Activated T-cell treated with anti-CD3 and anti-CD28 coated beads for 4 hours (primary cell): ENCODE data around the gene BANF2.
"Not testable (repeated sequence)": the region's sequence is repeated elsewhere in the genome, so short reads cannot be mapped to it uniquely, and the experiment has no call there.

Source experiments
- DNase-seq: peaks from one replicate; pipeline ENCODE4 v3.0.0-alpha.2; 2020

BANF2 gene

GRCh38 chr20:17742731-17743130 lies 43.0 kb downstream of the BANF2 start:
- DNase-seq: no peak

- no peak for DNase-seq
Measured at GRCh38 chr20:17743677-17744076, 43.9 kb downstream of the BANF2 start.

- no peak for DNase-seq
Measured at GRCh38 chr20:17747431-17747846, 47.7 kb downstream of the BANF2 start.

DNA sequence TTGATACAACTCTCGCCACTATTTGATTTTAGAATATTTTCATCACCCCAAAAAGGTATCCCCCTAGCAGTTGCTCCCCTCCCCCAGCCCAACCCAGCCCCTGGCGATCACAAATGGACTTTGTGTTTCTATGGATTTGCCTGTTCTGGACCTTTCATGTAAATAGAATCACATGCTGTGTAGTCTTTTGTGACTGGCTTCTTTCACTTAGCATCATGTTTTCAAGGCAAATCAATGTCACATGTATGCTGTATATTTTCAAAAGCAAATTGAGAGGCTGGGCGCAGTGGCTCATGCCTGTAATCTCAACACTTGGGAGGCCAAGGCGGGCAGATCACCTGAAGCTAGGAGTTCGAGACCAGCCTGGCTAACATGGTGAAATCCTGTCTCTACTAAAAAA lies 48.5 kb downstream of the BANF2 start:
- no peak for DNase-seq

DNA sequence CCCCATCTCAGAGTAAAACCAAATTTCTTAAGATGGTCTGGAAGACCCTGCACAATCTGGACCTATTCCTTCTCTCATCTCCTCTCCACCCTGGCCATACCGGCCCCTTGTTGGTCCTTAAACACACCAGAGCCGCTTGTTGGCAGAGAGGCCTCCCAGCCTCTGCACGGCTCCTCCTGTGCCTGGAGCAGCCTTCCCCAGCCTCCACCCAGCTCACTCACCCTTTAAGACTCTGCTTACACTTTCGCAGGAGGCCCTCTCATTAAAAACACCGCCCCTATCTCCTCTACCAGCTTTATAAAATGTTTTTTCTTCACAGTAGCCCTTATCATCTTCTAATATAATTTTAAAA lies 49.8 kb downstream of the BANF2 start:
- no peak for DNase-seq

DNA sequence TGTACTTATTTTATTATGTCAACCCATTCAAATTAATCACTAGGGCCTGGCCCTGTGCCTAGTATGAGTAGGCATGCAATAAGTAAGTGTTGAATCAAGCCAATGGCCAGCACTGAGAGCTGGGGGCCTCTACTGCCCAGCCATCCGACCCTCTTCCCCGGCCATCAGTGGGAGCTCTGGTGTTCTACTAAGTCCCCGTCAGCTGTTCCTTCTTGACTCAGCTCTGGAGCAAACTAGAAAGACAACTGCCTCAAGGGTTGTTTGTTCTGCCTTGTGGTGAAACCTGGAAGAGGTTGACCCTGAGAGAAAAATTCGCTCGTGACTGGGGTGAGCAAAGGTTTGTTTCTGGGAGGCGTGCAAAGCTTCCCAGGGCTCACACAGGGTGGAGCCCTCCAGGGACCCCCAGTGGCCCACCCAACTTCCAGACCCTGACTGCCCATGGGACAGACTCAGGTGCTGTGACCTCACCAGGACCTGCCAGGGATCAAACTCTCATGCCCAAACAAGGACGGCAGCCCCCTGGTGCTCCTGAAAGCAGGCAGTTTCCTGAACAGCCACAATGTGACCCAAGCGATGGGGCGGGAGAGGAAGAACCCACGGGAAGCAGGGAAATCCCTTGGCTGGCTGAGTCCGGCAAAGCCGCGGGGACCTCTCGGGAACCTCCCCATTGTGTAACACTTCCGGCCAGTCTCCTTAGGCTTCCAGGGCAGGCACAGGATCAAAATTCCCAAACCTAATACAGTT lies 50.4 kb downstream of the BANF2 start:
- DNase-seq: no peak

- DNase-seq: no peak
Measured at GRCh38 chr20:17750722-17751045, 50.9 kb downstream of the BANF2 start.

- DNase-seq: no peak
Measured at GRCh38 chr20:17751640-17752039, 51.9 kb downstream of the BANF2 start.

DNA sequence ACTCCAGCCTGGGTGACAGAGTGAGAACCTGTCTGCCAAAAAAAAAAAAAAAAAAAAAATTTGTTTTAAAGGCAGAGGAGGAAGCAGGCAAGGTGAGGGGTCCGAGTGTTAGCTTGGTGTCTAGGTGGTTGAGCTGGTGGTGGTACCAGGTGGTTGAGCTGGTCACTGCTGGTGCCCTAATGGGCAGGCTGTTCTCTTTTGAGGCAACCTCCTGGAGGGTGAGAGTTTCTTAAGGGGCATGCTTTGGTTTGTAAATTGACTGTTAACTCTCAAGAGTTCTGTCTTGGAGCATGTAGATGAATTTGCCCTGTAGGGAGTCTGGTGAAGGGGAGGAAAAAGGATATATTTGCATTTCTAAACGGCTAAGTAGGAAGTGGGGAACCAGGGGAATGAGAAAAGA lies 52.7 kb downstream of the BANF2 start:
- DNase-seq: no peak

DNA sequence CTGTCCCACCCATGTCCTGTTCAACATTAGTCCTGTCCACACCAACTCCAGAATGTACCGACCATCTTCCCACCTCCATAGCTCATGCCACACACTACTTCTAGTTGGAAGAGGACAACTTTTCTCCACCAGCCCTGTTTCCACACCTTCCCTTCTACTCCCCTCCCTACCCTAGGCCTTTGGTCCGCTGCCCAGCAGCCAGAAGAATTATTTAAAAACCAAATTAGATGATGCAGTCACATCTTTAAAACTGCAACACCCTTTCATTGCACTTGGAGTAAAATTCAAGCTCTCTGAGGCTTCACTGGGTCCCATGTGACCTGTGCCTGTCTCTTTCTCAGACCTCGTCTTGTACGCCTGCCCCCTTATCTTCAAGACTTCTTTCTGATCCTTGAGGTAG lies 53.8 kb downstream of the BANF2 start:
- DNase-seq: no peak

DNA sequence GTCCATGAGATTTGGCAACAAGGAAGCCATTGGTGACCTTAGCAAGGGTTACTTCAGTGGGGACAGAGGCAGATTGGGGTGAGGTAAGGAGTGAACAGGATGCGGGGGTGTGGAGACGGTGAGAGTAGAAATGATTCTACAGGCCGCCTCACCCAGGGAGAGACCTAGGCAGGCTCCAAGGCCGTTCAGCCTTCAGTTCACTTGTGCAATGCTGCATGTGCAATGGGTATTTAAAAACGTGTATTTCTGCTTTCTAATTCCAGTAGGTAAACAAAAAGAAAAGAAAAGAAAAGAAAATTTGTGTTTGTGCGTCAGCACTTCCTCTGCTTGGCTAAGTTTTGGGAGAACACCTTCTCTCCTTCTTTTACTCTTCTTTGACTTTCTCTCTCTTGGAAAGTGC lies 56.8 kb downstream of the BANF2 start:
- DNase-seq: no peak

GRCh38 chr20:17757496-17757895 lies 57.7 kb downstream of the BANF2 start:
- no peak for DNase-seq

GRCh38 chr20:17758010-17758409 lies 58.2 kb downstream of the BANF2 start:
- no peak for DNase-seq

- DNase-seq: no peak
Measured at GRCh38 chr20:17758512-17758911, 58.7 kb downstream of the BANF2 start.

DNA sequence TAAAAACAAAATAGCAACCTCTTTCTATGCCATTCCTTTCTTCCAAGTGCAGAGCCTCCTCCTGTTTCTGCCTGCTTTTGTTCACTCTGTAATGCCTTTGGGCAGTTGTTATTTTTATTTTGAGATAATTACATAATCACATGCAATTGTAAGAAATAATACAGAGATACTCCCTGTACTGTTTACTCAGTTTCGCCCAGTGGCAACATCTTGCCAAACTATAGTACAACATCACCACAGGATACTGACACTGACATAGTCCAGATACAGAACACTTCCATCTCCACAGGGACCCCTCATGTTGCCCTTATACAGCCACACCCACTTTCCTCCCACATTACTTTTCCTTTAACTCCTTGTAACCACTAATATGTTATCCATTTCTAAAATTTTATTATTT lies 59.7 kb downstream of the BANF2 start:
- no peak for DNase-seq

DNA sequence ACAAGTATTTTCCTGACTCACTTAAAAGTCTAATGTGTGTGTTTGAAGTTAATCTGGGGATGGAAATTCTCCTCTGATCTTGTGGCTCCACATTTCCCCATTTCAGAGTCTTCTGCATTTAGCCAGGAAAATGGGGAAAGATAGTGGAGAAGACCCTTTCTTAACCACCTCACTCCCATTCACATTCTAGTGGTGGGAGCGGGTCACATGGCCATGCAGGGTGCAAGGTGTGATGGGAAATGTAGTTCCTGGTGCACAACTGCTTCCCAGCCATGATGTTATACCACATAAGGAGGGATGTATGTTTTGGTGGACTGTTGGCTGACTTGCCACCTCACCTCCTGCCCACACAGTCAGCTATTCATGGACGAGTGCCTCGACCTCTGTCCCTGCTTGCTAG lies 61.8 kb downstream of the BANF2 start:
- no peak for DNase-seq

DNA sequence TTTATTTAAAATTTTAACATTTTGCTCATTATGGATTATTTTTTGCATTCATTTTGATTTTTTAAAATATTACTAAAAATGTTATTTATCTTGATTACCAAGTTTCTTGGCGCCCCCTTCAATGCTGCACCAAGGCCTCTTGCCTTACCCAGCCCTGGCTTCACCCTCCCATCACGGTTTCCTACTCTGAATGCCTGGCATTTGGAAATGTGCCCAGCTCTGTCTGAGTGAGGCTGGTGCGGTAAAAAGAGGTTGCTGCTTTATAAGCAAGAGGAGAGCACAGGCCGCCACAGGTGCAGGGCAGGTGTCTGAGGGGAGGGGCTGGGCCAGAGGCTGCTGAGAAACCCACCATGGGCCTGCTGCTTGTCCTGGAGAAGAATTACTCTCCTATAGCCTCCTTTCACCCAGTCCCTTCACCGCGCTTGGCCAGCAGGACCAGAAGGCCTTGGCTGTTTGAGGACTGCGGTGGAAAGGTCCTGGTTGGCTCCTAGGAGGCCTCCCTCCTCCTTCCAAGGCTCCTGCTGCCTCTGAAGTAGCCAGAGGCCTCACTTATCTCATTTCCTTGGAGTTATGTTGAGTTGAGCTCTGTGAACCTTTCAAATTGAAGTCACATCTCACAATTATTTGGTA lies 62.6 kb downstream of the BANF2 start:
- no peak for DNase-seq

DNA sequence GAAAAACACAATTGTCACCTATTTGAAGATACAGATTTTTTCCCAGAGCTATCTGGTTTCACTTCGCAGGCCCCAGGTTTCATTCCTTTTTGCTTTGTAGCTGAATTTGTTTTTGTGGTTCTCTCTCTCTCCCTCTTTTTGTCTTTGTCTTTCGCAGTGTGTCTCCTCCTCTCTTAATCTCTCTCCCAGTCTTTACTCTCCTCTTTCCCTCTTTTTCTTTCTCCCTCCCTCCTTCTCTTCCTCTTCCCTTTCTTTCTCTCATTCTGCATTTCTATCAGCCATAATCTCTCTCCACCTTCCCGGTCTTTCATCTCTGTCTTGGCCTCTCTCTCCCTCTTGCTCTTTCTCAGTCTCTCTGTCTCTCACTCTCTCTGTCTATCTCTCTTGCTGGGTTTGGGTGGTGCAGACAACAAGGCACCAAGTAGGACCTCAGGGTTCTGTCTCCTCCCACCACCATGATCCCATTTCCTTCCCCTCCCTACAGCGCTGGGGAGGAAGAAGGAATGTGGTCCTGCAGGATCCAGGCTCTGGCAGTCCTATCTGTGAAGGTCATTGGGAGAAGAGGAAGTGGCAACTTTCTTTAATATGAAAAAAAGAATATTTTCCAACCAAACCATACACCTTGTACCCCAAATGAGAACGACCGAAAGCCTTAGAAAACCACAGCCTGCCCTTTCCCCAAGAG lies 63.2 kb downstream of the BANF2 start:
- DNase-seq: no peak

DNA sequence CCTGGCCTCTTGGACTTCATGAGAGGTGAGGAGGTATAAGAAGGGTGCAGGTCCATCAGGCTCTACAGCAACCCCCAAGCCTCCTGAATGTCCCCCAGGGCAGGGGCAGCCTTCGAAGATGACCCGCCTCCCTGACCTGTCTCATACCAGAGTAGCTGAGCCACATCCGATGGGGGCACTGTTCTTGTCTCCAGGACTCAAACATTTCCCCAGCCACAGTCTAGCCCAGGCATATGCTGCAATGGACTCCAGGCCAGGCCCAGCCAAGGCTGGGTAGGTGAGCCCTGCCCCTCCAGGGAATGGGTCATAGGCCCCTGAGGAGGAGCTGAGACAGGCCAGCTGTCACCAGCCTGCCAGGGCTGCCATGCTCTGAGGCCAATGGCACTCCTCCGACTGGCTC lies 65.3 kb downstream of the BANF2 start:
- no peak for DNase-seq

DNA sequence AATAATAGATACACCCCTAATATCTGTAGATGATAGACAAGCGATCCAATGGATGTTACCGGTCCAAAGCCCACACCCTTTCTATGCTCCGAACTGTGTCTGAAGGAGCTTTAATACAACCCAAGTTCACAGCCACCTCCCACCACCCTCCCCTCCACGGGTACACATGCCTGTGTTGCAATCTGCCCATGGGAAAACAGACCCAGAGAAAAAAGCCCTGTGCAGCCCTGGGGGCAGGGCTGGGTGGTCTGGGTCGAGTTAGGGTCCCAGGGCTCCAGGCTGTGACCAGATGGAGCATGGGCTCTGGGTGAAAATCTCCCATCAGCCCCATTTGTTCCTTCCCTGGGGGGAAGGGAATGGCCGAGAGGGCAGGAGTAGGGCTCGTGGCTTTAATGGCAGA lies 65.8 kb downstream of the BANF2 start:
- no peak for DNase-seq

DNA sequence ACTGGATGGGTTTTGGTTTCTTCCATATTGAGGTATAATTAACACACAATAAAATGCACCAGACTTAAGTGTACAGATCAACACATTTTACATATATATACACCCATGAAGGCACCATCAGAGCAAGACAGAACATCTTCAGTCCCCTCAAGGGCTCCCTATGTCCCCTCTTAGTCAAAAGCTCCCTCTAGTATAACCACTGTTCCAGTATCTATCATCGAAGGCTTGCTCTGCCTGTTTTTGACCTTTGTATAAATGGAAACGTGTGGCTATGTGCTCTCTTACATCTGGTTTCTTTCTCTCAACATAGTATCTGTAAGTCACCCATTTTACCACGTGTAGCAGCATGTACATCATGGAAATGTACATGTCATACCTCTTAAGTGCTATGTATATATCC lies 66.5 kb downstream of the BANF2 start:
- no peak for DNase-seq

DNA sequence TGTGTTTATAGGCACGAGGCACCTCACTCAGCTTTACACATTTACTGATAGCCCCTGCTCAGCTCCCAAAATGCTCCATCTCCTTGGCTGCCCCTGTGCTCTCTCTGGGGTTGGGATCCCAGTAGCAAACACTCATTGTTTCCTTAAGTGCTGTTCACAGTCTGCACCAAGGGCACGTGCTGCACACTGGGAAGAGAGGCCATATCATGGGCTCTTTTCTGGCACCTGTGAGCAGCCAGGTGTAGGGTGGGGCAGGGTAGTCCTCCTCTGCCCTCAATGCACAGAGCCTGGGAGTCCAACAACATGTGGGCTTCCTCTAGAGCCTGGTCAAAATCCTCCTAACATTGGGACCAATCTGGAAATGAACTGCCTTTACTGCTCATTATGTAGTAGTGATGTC lies 67.9 kb downstream of the BANF2 start:
- DNase-seq: no peak

DNA sequence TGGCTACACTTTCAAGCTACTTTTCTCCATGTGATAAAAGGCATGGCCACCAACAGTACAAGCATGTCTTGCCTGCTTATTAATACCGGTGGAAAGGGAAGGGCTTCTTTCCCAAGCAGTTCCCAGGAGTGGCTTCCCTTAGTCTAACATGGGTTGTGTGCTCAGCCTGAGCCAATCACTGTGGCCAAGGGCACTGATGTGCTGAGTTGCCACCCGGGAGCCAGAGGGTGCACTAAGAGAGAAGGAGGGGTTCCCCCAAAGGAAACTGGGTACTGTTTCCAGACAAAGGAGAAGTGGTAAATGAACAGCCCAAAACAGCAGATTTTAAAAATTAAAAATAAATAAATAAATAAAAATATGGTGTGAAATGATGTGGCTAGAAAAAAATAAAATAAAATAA lies 68.5 kb downstream of the BANF2 start:
- DNase-seq: no peak

DNA sequence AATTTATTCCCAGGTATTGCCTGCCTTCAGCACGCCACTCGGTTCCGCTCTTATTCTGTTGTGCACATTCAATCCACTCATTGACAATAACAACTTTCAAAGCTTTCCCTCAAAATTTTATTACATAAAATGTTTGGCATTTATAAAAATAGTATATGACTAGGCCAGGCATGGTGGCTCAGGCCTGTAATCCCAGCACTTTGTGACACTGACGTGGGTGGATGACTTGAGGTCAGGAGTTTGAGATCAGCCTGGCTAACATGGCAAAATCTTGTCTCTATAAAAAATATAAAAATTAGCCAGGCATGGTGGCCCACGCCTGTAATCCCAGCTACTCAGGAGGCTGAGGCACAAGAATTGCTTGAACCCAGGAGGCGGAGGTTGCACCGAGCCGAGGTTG lies 70.0 kb downstream of the BANF2 start:
- DNase-seq: not testable (repeated sequence)
